A673 (cell line): ENCODE data around the gene LY86. TPM values are rescaled to one million over a fixed set of nuclear protein-coding genes. Genes with fewer than 3 reads are reported as not detected.

Experiments used
- BruUV-seq: library from RNA; stranded (reverse); fragments of 400-500 nt; replicated peaks from 2 replicates; lab custom pipeline; 2021; lab: Mats Ljungman, UMichigan
- CTCF ChIA-PET: fragments of 300-600 bp; sonication (Branson Sonifier 250); formaldehyde crosslinking; loops from one replicate; lab custom pipeline; 2022; ENCODE audit warnings: antibody characterized with exemption; lab: Charles Lee
- POLR2A ChIA-PET: fragments of 300-600 bp; sonication (Branson Sonifier 250); formaldehyde crosslinking; loops from one replicate; lab custom pipeline; 2022; ENCODE audit warnings: antibody characterized with exemption; ENCODE audit not compliant: low non-redundant PET; lab: Charles Lee
- DNase-seq: peaks from one replicate; pipeline ENCODE4 v3.0.0-alpha.2; 2015; ENCODE audit warnings: low spot score
- H3K27ac ChIP-seq: fragments of 200-600 bp; sonication (generic); 2 replicates; pipeline ENCODE4 v1.5.1; 2016; ENCODE audit warnings: mixed run types, low read depth, mild to moderate bottlenecking, mixed read lengths, antibody characterized with exemption, low read length; ENCODE audit not compliant: poor library complexity, severe bottlenecking
- H3K27me3 ChIP-seq: fragments of 200-600 bp; sonication (generic); replicated peaks from 2 replicates; pipeline ENCODE4 v1.6.1; 2017; ENCODE audit warnings: mixed run types, low read depth, mild to moderate bottlenecking, mixed read lengths, antibody characterized with exemption, low read length; ENCODE audit not compliant: insufficient read depth, poor library complexity
- H3K36me3 ChIP-seq: fragments of 200-600 bp; sonication (generic); 2 replicates; pipeline ENCODE4 v1.6.1; 2016; ENCODE audit warnings: mixed run types, mild to moderate bottlenecking, mixed read lengths, antibody characterized with exemption, low read length; ENCODE audit not compliant: insufficient read depth, poor library complexity, severe bottlenecking
- H3K4me1 ChIP-seq: fragments of 200-600 bp; sonication (generic); 2 replicates; pipeline ENCODE4 v1.6.1; 2017; ENCODE audit warnings: mixed run types, mild to moderate bottlenecking, mixed read lengths, antibody characterized with exemption, low read length; ENCODE audit not compliant: insufficient read depth, poor library complexity, severe bottlenecking
- H3K4me3 ChIP-seq: fragments of 200-600 bp; sonication (generic); 2 replicates; pipeline ENCODE4 v1.5.1; 2016; ENCODE audit warnings: low read depth, mixed run types, mild to moderate bottlenecking, mixed read lengths, low read length; ENCODE audit not compliant: poor library complexity, severe bottlenecking
- H3K9me3 ChIP-seq: fragments of 200-600 bp; sonication (generic); 2 replicates; pipeline ENCODE4 v1.6.1; 2016; ENCODE audit warnings: mixed run types, low read depth, mild to moderate bottlenecking, mixed read lengths, antibody characterized with exemption, low read length; ENCODE audit not compliant: poor library complexity, severe bottlenecking
- CTCF ChIP-seq: fragments of 300-800, 200-600 bp; sonication (generic); conservative IDR thresholded peaks from 2 replicates; pipeline ENCODE4 v1.5.1; 2017; ENCODE audit warnings: low read depth, mild to moderate bottlenecking, antibody characterized with exemption, low read length, moderate library complexity, mixed read lengths
- EZH2 ChIP-seq: fragments of 200-600 bp; sonication (generic); IDR thresholded peaks from 2 replicates; pipeline ENCODE4 v1.6.1; 2017; ENCODE audit warnings: borderline replicate concordance, low read depth, mild to moderate bottlenecking, mixed read lengths, antibody characterized with exemption, low read length; ENCODE audit not compliant: poor library complexity, severe bottlenecking
- intact Hi-C: fragments of 100-400 bp; cut with micrococcal nuclease; formaldehyde crosslinking; loops from one replicate; pipeline ENCODE4 v1.10.0; 2022; ENCODE audit not compliant: unreplicated experiment
- total RNA-seq: library from RNA; stranded (reverse); gene quantifications from 2 replicates; pipeline ENCODE4 v1.2.3, GENCODE V29; 2021

The LY86 gene
- total RNA-seq, 1 experiment from 2014 or later: not detected

DNA sequence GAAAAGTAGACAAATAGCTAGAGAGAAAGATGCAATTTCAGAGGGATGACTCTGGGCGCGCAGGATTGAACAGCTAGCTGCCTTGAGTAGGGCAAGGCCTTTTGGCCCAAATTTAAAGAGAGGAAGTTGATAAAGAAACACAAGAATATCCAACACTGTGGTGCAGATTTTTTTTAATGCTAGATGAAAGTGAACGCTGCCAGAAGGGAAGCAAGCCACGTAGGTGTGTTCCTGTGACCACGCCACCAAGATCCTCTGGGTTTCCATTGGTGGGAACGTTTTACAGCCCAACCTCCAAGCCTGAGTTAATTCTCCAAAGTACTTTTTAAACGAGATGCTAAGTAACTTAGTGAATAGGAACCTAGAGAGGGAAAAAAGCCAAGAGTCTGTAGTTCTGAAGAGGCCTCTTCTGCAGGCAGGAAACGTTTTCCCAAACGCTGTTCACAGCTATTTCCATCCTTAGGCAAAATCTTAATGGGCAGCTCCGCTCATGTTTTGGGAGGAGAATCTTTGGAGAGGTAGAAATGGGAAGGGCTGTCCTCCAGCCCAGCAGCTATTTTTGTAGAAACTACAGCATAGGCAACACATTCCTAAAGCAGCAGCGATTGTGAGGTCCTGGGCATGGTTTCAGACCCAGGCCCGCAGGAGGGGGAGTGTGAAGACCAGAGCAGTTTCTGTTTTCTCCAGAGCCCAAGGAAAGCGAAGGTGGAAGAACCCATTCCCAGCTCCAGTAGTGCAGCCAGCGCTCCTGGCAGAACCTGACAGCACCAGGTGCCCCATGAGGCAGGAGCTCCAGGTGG is 8.2 kb downstream of the LY86 start:
- no peak for DNase-seq
- no peaks in the 10 kb centered on the region for H3K9me3 ChIP-seq
- H3K4me3 ChIP-seq: no peak overlapping the region
- CTCF ChIA-PET: no interaction called here
- H3K27me3 ChIP-seq: no peaks in the 10 kb centered on the region
- H3K27ac ChIP-seq: no peak overlapping the region
- POLR2A ChIA-PET: no interaction called here
- no peak for TF ChIP-seq EZH2
- no peak for TF ChIP-seq CTCF
- no peaks in the 10 kb centered on the region for H3K36me3 ChIP-seq
- intact Hi-C loops: no loop called here
- no TSS peak for BruUV-seq
- no peaks in the 10 kb centered on the region for H3K4me1 ChIP-seq

DNA sequence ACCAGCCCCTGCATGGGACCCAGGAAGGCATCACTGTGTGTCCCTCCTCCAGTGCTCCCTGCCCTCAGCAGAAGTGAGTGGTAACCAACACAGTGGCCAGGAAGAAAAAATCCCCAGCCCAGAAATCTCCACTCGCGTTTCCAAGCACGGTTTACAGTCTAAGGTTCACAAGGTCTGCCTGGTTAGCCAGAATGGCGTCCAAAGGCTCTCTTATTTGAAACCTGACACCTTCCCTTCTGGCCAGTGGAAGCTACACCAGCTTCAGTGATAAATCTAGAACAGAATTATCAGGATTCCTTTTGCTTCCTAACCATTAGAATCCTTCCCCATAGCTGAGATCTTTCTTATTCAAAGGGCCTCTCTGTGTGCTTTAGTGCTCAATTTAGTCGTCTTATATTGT is 9.2 kb downstream of the LY86 start:
- Histone ChIP-seq H3K9me3 (no peaks in the 10 kb centered on the region), H3K4me3 (no peak overlapping the region), H3K4me1 (no peaks in the 10 kb centered on the region), H3K27ac (no peak overlapping the region), H3K27me3 (no peaks in the 10 kb centered on the region), H3K36me3 (no peaks in the 10 kb centered on the region)
- ChIA-PET CTCF (no interaction called here), POLR2A (no interaction called here)
- TF ChIP-seq CTCF: no peak
- no peak for TF ChIP-seq EZH2
- DNase-seq: no peak
- intact Hi-C loops: no loop called here
- no TSS peak for BruUV-seq

DNA sequence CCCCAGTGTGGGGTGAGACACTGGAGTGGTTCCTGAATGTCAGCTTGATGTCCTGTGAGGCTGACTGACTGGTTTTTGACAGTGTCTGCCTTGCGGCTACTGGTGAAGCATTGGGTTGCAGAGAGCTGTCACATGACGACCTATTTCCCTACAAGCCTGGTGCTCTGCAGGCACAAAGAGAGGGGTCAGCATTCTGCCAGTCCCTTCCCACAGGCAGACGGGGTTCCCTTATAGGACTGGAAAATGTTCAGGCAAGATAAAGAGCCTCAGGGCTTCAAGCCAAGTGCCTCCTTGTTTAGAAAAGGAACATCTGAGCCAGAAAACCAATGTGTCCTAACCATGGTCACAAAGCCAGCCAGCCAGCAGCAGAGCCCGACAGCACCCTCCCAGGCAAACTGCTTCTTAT is 11.0 kb downstream of the LY86 start:
- H3K27me3 ChIP-seq: no peaks in the 10 kb centered on the region
- H3K36me3 ChIP-seq: no peaks in the 10 kb centered on the region
- no peaks in the 10 kb centered on the region for H3K9me3 ChIP-seq
- no peaks in the 10 kb centered on the region for H3K4me1 ChIP-seq
- TF ChIP-seq EZH2 (no peak), CTCF (no peak)
- no TSS peak for BruUV-seq
- ChIA-PET POLR2A (no interaction called here), CTCF (no interaction called here)
- no peak for DNase-seq
- intact Hi-C loops: no loop called here
- no peak overlapping the region for H3K4me3 ChIP-seq
- H3K27ac ChIP-seq: no peak overlapping the region
